NCI-H2029 (cell line): Measurements from ENCODE around the gene BMPR1B.

ENCODE experiments used
- DNase-seq: peaks from one replicate; lab custom pipeline; 2025; lab: John Stamatoyannopoulos, UW

The BMPR1B gene

GRCh38 chr4:94960708-94961107, 203.0 kb downstream of the BMPR1B start:
- no peak for DNase-seq

DNA sequence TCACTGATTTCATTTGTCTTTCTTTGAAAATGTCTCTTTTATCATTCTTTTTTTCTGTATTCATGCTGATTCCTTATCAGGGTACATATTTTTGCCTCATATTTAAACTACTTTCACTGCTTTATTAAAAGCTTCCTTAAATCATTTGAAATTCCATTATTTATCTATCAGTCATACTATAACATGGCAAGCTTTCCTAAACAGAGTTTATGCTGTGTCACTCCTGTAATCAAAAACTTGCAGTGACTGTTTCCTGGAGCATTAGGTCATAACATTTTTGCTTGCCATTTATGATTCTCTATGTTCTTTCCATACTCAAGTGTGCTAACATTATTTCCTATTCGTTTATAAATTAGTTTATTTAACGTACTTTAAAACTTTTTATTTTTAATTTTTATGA, 203.7 kb downstream of the BMPR1B start:
- DNase-seq: no peak

GRCh38 chr4:94962484-94962883, 204.7 kb downstream of the BMPR1B start:
- DNase-seq: no peak

- DNase-seq: no peak
These were observed 208.1 kb downstream of the BMPR1B start for GRCh38 chr4:94965852-94966251.

DNA sequence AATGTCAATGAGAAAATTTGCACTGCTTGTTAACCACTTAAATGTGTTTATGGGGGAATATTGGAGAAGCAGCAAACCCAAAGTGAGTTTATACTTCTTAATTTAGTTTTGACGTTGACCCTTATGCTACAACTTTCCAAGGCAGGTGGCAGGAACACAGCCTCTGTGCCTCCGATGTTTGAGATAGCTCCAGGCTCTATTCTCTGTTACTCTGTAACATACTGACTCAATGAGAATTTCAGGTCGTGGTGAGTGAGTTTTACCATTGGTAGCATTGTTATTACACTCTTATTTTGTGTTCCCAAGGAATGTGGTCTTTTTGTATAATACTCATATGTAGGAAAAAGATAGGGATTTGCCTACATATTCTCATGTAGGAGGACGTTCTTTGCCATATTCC, 210.7 kb downstream of the BMPR1B start:
- DNase-seq: no peak

- DNase-seq: no peak
These were observed 212.9 kb downstream of the BMPR1B start for GRCh38 chr4:94970650-94971049.

GRCh38 chr4:94974773-94975172, 217.0 kb downstream of the BMPR1B start:
- no peak for DNase-seq

GRCh38 chr4:94976371-94977011, 218.7 kb downstream of the BMPR1B start:
- DNase-seq: no peak

GRCh38 chr4:94978904-94979303, 221.1 kb downstream of the BMPR1B start:
- DNase-seq: no peak

- DNase-seq: no peak
These were observed 221.9 kb downstream of the BMPR1B start for GRCh38 chr4:94979621-94980020.

DNA sequence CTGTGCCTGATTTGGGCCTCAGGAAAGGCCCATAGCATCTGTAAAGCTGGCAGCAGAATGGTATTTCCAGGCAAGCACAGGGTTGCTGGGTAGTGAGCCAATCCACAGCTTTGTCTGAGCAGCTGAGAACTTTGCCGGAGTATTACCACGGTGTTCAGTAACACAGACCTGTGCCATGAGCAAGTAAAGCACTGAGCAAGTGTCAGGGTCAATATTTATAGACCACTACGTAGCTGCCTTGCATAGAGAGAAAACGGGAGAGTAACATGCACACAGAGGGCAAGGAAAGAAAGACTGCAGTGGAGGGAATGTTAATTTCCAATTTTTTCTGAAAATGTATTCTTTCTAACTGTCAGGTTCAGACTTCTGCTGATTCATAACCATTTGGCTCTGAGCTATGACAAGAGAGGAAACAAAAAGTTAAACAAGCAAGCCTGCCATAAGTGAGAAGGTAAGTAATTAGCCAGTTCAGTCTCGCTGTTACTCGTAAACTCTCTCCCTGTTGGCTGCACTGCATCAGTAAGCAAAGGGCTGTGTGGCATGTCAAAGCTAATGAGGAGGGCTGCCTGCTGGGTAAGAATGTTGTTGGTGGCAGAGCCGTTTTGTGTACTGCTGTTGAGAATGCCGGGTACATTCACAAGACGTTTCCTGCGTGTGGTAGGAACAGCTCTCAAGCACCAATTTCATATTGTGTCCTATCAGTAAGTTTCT, 238.1 kb downstream of the BMPR1B start:
- DNase-seq: no peak

- no peak for DNase-seq
These were observed 242.4 kb downstream of the BMPR1B start for GRCh38 chr4:95000076-95000648.

DNA sequence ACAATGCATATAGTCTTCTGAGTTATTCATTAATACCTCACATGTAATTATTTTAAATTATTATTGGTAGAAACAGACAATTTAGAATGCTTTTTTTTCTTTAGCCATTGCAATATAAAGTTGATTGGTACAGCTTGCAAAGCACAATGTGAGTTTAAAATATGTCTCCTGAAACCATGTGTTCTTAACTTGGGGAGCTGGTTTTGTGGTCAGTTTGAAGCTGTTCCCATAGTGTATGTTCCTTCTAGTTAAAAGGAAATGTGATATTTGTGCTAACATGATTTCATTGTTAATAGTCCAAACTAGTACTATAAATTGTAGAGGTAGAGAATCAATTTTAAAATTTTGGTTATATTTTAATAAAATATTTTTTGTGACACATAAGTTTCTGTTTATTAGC, 247.2 kb downstream of the BMPR1B start:
- no peak for DNase-seq

GRCh38 chr4:95007998-95008397, 250.2 kb downstream of the BMPR1B start:
- no peak for DNase-seq

DNA sequence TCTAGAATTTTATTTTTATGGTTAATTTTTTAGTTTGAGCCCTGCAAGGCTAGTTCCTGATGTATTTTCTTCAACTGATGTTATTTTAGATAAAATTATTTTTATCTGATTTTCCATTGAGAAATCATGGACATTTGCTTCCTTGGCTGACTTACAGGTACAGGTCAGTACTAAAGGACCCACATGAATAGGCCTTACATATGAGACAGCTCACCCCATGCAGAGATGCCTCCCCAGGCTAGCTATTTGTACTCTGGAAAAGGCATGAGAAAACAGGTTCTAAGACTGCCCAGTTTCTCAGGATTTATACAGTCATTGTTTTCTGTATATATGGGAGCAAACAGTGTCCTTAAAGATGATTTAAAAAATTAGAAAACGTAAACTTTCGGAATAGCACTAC, 255.5 kb downstream of the BMPR1B start:
- DNase-seq: no peak

DNA sequence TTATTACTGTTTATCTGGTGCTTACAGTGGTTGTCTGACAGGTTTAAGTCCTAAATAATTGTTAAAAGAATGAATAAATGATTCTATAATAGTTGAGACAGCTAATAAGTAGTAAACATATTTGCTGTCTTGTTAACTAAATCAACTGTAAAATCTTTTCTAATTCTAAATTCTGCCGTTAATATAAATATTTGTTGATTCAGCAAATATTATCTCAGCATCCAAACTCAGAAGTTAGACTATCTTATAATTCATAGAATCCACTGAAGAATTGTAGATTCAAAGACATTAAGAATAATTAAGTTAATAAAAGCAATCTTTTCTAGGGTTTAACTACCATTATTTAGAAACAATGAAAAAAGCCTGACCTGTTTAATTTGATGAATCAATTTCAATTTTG, 256.3 kb downstream of the BMPR1B start:
- no peak for DNase-seq

- DNase-seq: no peak
These were observed 259.7 kb downstream of the BMPR1B start for GRCh38 chr4:95017305-95018064.

- no peak for DNase-seq
These were observed 261.0 kb downstream of the BMPR1B start for GRCh38 chr4:95018785-95019184.

GRCh38 chr4:95020521-95020920, 262.8 kb downstream of the BMPR1B start:
- no peak for DNase-seq

GRCh38 chr4:95021099-95021498, 263.3 kb downstream of the BMPR1B start:
- no peak for DNase-seq

DNA sequence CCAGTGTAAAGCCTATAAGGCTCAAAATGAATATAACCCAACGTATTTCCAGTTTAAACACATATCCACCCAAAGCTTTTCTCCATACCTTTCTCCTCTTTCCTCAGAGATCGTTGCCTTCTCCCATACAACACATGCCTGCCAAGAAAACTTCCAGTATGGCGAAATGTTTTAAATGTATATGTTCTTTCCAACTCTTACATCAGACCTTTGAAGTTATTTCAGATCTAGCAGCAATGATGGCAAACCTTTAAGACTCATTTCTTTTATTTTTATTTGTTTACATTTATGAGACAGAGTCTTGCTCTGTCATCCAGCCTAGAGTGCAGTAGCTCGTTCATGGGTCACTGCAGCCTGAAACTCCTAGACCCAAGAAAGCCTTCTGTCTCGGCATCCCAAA, 265.4 kb downstream of the BMPR1B start:
- no peak for DNase-seq

GRCh38 chr4:95027905-95028618, 270.3 kb downstream of the BMPR1B start:
- DNase-seq: no peak
